Measurements from ENCODE around the gene CNTNAP2.
A peak's percentile ranks its signal among the peaks of the same experiment; 100 is the strongest.

CNTNAP2 gene

DNA sequence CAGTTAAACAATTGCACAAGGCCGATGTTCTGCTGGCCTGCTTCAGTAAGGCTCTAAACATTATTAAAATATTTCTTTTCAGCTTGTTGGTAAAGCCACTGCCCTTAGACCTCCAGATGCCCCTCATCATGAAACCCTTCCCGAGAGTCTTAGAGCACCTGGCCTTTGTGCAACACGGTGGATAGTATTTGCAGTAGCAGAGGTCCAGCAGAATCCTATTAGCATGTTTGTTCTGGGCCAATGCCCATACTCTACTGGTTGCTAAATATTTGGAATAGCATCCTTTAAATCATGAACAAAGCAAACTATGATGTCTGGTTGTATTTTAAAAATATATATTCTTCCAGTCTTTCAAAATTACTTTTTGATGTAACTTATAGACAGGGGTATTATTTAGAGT, 584.6 kb downstream of the CNTNAP2 start:
- peak; percentile 47 for DNase-seq

DNA sequence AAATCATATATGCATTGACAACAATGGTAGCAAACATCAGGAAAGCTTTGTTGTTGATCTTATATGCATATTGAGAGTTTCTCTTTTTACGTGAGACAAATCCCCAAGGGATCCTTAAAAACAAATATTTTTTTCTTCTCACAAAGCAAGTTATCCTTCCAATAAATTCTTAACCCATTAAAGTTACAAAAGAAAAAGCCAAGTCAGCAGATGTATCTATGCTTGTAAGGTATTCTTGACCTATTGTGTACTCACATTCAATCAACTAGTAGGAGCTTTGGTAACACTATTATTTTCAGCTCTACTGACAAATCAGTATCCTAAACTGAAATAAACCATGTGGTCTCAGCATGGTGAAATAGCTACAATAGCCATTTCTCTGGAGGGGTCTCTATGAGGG, 586.3 kb downstream of the CNTNAP2 start:
- DNase-seq = no peak

GRCh38 chr7:146709451-146710027, 592.9 kb downstream of the CNTNAP2 start:
- DNase-seq = no peak

DNA sequence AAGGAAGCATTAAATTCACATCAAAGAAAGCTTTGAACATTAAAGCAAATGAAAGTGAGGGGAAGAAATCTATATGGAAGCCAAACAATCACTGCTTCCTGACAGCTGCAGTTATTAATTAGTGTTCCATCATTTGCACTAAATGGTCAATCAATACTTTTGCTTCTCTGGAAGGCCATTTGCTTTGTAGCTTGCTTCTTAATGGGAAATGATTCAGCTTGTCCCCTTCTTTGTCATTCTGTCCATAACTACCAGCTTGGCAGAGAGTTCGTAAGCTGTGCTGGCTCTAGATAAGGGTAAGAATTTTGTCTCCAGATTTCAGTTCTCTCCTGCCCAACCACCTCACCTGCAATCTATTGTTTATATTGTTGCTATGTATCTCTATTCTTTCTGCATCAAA, 596.6 kb downstream of the CNTNAP2 start:
- DNase-seq = no peak

DNA sequence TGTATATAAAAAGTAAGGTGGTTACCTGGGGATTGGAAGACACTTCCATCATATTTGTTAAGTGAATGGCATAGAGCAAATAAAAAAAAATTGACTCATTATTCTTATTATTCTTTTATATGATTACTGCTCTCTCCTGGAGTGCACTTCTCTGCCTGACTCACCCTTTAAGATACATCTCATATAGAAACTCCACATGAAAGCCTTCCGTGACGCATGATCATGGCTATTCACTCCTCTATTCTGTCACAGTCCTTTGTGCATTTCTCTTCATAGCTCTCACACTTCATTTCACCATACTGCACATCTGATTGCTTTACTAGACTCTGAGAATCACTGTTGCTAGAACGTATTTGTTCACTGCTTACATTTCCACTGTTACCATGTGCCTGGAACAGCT, 597.3 kb downstream of the CNTNAP2 start:
- no peak for DNase-seq

DNA sequence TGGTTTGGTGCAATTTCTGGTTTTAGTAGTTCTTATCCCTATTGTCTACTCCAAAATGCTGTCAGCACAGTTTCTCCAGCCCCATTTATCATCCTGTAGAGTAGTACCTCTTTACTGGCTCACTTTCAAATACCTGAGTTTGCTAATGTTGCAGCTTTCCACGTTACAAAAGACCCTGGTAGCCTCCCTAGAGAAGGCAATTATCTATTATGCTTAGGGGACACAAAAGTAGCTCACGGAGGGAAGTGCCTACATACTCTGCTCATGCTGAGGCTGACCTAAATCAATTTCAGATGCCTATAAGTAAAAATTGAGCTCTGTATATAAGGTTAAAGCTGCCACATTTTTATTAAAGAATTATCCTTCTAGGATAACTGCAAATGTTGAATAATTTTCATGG, 603.6 kb downstream of the CNTNAP2 start:
- no peak for DNase-seq

- DNase-seq = no peak
Measured at GRCh38 chr7:146722986-146723385, 606.4 kb downstream of the CNTNAP2 start.

DNA sequence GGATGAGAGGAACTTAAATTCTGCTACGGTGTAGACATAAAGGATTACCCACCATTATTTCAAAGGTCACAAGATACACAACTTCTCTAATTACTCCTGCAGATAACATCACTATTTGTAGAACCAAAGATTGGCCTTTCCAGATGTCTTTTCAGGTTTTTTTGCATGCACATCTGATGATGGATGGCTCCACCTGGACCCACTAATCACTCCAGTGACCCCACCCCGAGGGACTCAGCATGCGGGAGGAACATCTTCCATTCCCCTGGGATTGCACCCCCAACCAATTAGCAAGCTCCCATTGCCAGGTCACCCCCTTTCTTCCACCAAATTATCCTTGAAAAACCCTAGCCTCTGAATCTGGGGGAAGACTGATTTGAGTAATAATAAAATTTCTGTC, 608.9 kb downstream of the CNTNAP2 start:
- peak; percentile 91 for DNase-seq

DNA sequence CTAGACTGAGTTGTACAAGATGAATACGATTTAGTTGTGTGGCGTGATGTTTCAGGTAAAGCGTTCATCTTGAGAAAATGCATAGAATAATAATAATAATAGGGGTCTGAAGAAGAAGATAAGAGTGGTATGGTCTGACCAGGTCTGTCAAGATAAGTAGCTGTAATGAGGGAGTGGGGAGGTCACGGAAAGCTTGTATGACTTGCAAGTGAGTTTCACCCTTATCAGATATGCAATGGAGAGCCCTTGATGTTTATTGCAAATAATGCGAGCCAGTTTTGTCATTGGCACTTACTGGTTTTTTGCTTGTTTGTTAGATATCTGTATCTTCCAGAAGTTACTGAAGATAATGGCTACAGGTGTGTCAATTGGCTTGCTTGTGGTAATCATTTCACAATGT, 611.5 kb downstream of the CNTNAP2 start:
- no peak for DNase-seq

- no peak for DNase-seq
Measured at GRCh38 chr7:146728611-146729010, 612.0 kb downstream of the CNTNAP2 start.

DNA sequence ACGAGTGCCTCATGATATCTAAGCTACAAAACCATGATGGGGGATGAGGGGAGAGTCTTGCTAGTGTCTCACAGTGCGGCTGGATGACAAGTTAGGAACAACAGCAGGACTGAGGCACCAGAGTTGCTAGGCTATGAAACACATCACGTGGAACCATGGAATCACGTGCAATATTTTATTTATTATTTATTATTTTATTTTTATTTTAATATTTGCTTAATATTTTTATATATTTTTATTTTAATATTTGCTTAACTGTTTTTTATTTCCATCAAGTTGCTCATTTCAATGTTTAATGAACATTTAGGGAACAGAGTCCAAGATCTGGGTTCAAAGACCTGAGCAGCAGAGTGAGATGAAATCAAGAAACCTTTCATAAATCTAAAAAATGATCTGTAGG, 614.6 kb downstream of the CNTNAP2 start:
- no peak for DNase-seq

GRCh38 chr7:146735992-146736391, 619.4 kb downstream of the CNTNAP2 start:
- DNase-seq = no peak

DNA sequence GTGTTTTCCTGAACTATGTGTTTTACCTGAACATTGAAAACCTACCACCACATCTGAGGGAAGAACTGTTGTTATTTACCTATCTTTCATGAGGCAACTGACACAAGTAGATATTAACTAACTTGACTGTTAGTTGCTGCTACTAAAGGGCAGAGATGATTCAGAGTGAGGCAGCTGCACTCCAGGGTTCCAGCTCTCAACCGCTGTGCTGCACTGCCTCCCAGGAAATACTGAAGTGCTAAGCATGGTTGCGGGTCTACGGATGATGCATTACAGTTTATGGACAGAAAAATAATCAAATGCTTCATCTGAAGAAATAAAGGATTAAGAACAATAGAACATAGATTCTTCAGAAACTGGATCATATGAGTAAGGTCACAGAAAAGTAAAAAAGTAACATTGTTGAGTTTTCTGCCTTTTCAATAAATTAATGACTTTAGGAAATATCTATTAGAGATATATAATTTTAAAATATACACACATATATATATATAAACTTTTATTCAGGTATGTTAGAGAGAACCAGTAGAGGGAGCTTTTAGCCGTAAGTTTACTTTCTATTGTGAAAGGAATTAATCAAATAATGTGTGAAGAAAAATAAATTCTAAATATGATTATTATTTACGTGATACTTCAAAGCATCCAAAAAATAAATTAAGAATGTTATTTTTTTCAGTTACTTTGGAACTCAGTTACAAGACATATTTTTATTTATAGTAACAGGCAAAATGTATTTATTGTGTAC, 620.0 kb downstream of the CNTNAP2 start:
- DNase-seq = no peak

DNA sequence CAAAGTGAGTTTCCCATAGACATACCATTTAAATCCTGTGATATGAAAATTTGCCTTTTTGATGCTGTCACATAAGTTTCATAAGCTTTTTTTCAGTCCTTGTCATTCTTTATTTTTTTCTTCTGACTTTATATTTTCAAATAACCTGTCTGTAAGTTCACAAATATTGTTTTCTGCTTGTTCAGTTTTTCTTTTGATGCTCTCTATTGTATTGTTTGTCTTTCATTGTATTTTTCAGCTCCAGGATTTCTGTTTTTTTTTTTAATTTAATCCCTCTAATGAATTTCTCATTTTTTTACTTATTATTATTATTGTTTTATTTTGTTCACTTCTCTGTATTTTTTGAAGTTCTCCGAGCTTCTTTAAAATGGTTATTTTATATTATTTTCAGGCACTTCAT, 623.4 kb downstream of the CNTNAP2 start:
- DNase-seq = no peak

DNA sequence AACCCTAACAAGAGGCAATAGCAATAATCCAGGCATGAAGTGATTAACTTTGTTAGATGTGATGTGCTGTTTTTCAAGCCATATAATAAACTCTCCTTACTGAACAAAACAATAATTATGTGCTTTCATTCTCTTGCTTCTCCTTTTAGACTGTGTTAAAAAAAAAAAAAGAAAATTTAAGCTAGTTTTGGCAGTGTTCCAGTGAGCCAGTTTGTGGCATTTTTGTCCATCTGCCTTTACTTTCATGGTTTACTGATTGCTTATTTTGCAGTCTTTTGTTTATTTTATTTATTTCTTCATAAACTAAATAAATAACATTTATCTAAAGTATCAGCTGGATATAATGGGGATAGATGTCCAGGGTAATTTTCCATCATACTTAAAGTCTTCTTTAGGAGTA, 625.3 kb downstream of the CNTNAP2 start:
- DNase-seq = no peak

- DNase-seq = no peak
Measured at GRCh38 chr7:146754385-146754784, 637.8 kb downstream of the CNTNAP2 start.

GRCh38 chr7:146755585-146755984, 639.0 kb downstream of the CNTNAP2 start:
- no peak for DNase-seq

GRCh38 chr7:146764458-146764857, 647.9 kb downstream of the CNTNAP2 start:
- DNase-seq = no peak

DNA sequence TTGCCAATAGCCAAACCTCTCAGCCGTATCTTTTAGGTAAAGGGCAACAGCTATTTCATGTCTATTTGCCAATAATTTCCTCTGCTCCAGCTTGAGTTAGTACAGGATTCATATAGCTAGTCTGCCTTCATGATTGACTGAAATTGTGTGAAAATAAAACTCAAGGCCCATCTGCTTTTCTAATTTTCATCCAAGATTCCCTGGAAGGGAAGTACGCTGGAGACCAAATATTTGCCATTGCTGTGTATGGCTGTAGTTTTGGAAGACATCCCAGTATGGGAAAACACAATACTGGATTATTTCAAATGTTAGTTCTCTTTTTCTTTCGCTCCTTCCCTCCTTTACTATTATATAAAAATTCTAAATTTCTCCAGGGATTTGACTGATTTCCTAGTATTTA, 652.4 kb downstream of the CNTNAP2 start:
- DNase-seq = no peak

GRCh38 chr7:146772601-146773000, 656.0 kb downstream of the CNTNAP2 start:
- DNase-seq = no peak

GRCh38 chr7:146773506-146773905, 656.9 kb downstream of the CNTNAP2 start:
- DNase-seq = no peak

DNA sequence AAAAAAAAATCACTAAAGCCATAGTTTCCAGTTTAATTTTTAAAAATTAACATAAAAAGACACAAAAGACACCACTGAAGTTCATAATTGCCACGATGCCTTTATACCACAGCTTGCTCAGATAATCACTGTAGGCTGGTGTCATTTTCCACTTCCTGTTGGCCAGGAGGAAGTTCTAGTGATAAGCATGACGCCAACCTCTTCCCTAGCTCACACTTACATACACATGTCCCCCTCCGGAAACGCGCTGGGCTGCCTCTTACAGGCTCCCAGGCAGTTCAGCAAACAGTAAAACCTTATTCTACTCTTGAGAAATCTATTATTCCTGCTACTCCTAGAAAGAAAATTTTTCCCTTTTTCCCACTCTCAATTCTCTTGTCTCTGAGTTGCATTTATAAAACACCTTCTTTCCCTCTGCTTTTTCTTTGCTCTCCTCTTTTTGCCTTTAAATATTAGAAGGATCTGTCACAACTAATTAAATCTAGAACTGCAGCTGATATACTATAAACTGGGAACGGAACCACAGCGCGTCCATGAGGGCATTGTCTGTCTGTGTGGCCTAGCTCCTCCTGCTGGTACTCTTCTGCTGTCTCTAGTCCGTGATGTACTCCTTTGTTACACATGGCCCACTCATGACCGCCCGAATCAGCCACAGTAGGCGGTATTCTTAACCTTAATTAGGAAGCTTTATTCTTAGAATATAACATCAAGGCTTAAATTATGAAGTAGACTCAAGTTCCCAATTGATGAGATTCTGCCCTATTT, 664.9 kb downstream of the CNTNAP2 start:
- DNase-seq = no peak

DNA sequence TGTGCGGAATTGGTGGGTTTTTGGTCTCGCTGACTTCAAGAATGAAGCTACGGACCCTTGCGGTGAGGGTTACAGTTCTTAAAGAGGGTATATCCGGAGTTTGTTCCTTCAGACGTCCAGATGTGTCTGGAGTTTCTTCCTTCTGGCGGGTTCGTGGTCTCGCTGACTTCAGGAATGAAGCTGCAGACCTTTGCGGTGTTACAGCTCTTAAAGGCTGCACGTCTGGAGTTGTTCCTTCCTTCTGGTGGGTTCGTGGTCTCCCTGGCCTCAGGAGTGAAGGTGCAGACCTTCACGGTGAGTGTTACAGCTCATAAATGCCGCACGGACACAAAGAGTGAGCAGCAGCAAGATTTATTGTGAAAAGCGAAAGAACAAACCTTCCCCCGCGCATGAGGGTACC, 670.7 kb downstream of the CNTNAP2 start:
- no peak for DNase-seq

GRCh38 chr7:146788008-146788407, 671.4 kb downstream of the CNTNAP2 start:
- DNase-seq = no peak
